ENCODE data around the gene DCDC2C.

The DCDC2C gene

DNA sequence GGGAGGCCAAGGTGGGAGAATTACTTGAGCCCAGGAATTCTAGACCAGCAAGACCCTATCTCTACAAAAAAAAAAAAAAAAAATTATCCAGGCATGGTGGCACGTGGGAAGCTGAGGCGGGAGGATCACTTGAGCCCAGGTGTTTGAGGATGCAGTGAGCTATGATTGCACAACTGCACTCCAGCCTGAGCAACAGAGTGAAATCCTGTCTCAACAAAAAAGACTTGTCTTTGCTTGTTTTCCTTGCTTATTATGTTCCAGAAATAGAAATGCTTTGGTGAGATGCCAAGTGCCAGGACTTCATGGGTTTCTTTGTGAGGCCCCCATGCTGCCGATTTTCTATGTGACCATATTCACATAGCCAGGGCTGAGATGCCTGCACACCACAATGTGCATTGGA lies 9.0 kb downstream of the DCDC2C start:
- DNase-seq, result peak; percentile 7

DNA sequence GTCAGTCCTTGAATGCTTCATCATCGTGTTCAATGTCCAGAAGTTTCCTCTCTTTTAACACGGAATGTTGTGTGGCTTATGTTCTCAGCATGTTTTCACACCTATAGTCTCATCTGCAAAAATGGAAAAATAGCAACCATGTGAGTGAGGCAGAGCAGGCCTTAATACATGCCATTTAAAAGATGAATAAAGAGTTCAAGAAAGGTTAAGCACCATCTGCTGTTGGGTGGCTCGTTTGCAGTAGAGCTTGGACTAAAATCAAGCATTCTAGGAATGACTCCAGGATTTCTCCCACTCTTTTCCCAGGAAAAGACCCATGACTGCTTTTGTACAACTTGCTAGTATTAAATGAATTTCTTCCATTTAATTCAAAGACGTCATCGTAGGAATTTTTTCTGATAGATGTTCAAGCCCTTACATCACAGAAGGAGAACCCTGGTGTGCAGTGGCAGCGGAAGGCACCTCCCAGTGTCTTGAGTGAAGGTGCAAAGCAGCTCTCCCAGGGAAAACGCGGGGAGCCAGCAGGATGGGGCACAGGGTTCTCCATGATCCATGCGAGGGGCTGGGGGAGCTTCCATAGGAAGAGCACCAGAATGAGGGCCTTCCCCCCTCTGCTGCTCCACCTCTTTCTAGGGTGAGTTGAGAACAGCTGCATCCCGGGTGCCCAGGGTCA lies 9.6 kb downstream of the DCDC2C start:
- peak; percentile 49 for DNase-seq

DNA sequence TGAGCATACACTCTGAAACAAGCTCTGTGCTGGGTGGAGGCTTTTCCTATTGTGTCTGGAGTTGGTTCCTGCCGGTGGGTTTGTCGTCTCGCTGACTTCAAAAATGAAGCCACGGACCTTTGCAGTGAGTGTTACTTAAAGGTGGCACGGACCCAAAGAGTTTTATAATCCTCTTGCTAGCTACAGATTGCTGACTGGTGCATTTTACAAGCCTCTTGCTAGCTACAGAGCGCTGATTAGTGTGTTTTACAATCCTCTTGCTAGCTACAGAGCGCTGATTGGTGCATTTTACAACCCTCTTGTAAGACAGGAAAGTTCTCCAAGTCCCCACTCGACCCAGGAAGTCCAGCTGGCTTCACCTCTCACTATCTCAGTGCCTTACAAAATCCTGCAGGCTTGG lies 15.3 kb downstream of the DCDC2C start:
- DNase-seq, result no peak

DNA sequence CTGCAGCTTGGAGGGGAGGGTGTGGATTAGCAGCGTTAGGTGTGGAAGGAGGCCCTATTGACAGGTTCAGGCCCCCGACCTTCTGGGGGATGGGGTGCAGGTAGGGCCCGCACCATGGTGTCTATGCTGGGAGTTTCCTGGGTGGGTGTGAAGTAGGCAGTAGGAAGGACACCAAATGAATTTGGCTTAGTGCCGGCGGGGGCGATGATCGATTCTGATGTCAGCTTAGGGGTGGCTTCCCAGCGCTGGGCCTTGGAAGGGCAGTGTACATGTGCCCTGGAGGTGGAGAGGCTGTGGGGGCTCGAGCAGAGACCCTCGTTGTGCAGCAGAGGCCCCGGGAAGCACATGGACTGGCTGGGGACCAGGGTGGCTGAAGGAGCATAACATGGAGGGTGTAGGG lies 21.6 kb downstream of the DCDC2C start:
- no peak for DNase-seq

DNA sequence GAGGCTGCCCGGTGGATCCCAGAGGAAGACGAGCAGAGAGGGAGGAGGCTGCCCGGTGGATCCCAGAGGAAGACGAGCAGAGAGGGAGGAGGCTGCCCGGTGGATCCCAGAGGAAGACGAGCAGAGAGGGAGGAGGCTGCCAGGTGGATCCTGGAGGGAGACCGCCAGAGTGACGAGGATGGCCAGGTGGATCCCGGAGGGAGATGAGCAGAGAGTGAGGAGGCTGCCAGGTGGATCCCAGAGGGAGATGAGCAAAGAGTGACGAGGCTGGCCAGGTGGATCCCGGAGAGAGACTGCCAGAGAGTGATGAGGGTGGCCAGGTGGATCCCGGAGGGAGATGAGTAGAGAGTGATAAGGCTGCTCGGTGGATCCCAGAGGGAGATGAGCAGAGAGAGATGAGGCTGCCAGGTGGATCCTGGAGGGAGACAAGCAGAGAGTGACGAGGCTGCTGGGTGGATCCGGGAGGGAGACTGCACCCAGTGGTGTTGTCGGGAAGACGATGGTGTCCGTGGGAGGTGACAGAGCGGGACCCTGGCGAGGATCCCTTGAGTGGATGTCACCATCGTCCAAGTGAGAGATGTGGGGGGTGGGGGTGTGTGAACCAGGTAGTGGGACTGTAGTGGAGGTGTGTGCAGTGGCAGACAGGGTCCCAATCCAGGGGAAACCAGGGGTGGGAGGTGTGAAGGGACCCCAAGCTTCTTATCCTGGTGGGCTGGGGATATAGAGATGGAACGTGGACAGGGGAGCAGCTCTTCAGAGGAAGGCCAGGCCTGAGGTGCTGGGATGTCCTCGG lies 22.3 kb downstream of the DCDC2C start:
- no peak for DNase-seq

DNA sequence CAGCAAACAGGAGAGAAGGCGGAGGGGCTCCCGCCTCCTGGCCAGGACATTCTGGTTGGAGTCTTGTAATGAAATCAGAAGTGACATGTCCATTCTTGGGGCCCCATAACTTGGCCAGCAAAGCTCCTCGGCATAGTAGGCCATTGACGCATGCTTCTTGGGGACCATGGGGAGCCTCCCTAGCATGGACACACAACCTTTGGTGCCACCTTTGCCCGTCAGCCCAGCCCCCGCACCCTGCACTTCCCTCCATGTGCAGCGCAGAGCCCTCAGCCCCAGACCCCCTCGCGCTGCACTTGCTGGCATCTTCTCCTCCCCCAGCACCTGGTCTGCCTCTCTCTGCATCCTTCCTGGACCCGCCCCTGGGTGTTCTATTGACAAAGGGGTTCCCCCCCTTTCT lies 23.1 kb downstream of the DCDC2C start:
- DNase-seq, result no peak

DNA sequence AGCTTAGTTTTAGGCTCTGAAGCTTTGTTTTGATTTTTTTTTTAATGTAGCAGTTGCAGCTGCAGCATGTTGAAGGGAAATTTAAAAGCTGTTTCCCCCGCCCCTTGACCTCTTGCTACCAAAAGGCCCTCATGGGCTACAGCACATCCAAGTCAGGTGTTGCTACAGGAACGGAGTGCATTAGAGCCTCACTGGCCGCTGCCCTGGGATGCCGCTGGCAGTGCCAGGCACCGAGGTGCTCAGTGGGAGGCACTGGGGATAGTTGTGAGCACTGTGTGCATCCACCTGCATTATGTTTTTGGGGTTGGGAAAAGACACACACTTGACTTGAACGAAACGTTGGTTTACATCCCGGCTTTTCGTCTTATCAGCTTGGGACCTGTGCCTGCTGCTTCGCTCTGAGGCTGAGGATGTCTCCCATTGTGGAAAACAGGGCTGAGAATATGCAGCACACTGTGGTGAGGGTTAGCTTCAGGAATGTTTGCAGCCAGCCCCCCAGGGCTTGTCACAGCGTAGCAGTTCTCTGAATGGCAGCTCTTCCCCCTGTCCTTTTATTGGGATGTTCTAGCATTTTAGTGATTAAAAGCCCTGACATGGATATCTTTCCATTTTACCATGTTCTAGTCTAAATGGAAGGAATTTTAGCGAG lies 24.1 kb downstream of the DCDC2C start:
- DNase-seq, result peak; percentile 9

DNA sequence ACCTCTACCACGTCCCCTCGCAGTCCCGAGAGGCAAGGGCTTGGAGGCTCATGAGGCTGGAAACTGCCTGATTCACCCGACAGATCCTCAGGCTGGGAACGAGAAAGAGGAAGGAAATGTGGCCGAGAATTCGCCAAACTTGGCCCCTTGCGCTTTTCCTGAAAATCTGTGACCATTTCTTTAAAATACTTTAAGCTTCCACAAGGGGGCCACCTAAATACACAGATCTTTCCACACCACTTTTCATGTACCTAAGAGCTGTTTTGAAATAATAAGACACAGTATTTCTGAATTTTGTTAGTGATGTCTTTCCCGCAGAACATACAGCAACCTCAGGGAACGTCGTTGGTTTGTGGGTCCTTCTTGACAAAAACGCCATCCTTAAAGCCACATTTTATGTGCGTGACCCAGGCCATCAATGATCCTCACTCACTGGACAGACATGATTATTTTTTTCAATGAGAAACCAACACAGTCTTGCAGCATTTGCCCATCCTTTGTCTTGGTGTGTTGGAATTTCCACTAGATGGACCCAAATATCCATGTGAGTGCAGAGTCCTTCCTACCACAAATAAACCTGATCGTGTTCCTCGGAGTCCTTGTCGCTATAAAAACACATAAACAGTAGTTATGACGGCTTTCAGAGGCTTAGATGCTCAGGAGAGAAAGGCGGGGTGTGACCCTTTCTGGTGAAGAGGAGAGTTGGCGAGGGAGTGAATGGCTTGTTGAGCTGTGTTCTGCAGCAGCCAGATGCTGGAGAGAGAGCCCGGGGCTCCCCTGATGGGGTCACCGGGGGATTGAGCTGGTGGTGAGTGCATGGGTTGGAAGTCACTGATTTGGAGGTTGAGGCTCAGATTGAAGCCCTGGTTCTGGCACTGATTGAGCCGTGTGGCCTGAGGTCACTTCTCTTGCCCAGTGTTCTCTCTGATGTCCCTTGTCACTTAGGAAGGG lies 25.0 kb downstream of the DCDC2C start:
- peak; percentile 62 for DNase-seq

DNA sequence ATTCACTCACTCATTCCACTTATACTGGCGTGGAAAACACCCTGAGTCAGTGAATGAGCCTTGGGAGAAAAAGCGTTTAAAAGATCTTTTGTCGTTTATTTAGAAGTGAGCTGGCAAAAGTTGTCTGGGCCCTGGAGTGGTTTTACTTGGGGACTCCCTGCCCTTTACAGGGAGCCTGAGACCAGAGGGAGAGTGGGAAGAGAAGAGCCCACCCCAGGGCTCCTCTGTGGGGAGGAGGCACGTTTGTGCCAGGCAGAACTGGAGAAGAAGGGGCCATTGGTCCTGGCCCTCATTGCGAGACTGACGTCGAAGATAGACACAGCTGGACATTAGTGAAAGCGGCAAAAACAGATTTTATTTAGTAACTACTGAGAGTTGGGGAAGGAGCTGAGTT lies 25.7 kb downstream of the DCDC2C start:
- DNase-seq, result no peak

DNA sequence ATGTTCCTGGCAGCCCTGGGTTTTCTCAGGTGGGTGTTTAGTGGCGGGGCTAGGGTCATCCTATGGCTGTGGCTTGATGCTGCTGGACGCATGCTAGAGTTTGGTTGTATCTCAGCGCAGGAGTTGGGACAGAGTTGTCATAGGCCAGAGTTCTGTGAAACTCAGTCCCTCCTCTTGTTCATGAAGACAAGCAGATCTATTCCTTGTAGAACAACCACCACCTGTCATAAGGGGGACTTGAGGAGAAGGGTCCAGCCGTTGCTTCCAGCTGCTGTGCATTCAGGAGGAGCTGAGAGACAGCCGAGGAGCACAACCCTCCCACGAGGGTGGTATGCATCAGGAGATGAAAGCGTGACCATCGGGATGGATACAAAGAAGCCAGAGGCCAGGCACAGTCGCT lies 26.4 kb downstream of the DCDC2C start:
- DNase-seq, result no peak

DNA sequence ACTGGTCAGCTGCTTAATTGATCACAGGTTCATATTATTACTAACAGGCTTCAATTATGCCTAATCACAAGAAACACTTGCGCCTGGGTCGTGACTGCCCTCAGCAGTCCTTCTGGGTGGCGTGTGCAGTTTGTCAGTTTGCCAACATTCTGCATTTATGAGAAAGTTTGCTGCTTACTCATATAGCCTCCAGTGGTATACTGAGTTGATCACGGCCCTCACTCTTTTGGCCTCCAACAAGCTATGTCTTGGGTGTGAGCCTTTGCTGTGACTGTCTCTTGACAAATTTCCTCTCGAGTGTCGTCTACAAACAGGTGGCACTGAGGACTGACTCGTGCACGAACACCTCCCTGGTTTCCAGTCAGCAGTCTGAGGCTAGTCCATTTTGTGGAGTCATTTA lies 27.3 kb downstream of the DCDC2C start:
- DNase-seq, result peak; percentile 74

DNA sequence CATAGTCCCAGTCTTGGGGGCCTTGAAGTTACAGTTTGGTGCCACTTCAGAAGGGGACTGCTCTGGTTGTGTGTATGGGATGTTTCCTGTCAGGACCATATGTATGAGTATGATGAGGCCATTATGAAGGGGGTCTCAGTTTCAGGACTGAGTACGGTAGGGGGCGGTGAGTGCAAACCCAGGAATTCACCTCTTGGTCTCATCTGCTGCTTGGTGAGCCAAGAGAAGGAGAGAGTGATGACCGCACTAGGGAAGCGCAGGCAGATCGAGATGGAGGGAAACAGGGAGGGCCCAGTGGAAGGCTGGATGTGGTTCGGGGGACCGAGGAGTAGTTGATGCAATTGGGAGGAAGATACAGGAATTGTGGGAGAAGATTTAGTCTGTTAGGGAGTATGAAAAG lies 28.5 kb downstream of the DCDC2C start:
- DNase-seq, result no peak

DNA sequence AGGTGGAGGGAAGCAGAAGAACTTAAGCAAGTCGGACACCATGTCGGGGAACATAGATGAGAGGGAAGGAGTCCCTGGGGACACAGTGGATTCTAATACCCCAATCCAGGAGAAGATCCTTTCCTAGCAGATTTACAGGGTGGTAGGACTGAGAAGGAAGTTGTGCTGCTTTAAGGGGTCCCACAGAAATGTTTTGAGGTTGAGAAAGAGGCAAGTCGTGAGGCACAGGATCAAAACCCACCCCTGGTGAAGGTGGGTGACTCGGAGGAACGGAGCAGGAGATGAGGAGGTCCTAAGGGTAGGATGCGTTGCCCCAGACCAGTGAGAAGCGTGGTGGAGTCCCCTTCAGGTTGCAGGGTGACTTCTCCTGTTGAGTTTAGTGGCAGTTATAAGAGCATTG lies 32.7 kb downstream of the DCDC2C start:
- DNase-seq, result no peak

DNA sequence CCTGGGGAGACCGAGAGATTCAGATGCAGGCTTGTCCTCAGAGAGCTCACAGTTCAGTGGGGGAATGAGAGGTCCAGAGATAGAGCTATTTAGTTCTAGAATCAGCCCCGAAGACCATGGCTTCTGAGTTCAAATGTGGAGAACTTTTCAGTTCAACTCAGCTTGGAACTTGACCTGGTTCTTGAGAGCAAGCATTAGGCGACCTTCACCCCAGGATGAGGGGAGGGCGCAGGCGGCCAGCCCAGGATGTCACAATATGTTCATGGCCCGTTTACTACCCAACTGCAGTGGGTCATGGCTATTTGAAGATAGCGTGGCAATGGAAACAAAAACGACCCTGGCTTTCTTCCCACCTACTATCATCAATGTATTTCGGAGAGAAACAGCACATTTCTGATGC lies 33.8 kb downstream of the DCDC2C start:
- DNase-seq, result no peak

DNA sequence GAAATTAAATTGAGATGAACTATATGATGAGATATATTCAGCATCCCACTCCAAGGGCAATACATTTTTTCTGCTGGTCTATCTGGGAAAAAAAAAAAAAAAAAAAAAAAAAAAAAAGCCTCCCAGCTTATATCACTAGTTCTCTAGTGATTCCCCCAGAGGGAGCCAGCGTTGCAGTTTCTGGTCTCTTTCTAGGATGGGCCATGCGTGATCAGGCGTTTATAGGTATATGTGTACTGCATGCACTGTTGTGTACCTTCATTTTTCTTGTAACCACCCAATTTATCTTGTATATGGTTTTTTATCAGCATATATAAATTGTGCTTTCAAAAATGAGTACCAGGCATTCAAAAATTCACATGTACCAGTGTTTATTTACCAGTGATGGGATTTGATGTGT lies 35.1 kb downstream of the DCDC2C start:
- peak; percentile 50 for DNase-seq

DNA sequence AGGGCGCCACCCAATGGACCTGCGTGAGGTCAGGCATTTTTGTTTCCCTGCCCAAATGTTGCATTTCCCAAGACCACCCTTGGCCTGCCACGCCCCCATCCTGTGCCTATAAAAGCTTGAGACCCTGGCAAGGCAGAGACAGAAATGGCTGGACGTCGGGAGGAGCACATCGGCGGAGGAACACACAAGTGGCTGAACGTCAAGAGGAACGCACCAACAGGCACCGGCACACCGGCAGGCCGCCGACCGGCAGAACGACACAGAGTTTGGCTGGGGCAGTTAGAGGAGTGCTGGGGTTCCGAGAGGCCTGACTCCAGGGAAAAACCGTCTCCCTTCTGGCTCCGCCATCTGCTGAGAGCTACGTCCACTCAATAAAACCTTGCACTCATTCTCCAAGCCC lies 35.9 kb downstream of the DCDC2C start:
- DNase-seq, result no peak

DNA sequence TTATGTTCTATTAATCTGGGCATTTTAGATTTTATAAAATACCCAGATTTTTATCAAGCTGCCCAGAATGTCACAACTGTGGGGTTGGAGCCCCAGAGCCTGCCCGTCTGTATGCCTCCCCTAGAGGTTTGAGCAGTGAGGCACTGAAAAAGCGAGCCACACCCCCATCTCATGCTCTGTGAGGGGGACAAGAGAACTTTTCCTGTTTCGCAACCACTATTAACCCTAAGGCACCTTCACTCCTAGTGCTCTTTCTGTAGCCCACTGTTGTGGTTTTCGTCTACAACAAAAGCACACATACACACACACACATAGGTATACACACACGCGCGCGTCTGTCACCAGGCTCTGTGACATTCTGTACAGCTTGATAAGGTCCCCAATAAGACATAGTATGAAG lies 38.0 kb downstream of the DCDC2C start:
- DNase-seq, result no peak

DNA sequence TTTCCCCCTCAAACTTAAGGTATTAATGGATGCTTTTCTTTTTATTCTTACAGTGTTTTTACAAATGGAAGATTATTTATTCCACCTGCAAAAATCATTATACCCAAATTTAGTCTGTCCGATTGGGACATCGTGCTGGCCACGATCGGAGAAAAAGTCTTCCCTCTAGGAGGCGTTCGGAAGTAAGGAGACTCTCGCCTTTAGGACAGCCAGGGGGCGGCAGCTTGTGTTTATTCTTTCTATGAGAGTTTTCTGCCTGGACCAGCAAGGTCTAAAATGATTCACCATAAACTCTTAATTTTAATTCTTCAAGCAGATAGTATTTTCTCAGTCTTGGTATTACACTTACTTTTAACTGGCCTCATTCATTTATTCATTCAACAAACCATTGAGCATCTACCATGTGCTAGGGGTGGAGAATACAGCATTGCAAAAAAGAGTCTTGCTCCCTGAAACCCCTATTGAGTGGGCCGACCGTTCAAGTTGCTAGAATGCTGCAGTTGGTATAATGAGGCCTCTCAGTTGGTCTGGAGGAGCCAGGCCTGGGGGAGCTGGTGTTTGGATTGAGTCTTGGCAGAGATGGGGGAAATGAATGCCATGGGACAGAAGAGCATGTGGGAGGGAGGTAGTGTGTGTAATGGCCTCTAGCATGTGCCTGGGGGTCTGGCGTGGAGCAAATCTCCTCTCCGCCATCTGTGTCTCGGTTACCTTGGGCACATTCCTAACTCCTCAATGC lies 38.7 kb downstream of the DCDC2C start:
- DNase-seq, result no peak

DNA sequence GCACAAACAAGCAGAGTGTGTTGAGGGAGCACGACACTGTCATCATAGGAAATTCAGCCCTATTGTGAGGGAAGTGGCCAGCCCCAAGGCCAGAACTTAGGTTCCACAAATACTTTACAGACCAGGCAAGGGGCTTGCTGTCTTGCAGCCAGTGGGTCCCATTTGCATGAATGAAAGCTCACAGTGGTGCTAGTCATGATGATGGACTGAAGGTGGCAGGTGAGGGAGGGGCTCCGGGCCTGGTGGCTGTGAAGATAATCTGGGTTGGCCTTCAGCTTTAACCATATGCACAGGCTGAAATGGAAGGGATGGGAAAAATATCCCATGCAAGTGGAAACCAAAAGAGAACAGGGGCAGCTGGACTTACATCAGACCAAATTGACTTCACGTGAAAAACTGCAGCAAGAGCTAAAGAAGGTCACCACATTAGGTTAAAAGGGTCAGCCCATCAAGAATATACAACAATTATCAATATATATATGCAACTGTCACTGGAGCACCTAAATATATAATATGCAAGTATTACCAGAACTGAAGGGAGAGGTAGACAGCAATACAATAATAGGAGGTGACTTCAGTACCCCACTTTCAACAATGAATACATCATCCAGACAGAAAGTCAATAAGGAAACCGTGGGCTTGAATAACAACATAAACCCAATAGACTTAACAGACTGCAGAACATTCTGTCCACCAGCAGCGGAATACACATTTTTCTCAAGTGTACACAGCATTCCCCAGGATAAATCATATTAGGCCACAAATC lies 39.6 kb downstream of the DCDC2C start:
- no peak for DNase-seq

DNA sequence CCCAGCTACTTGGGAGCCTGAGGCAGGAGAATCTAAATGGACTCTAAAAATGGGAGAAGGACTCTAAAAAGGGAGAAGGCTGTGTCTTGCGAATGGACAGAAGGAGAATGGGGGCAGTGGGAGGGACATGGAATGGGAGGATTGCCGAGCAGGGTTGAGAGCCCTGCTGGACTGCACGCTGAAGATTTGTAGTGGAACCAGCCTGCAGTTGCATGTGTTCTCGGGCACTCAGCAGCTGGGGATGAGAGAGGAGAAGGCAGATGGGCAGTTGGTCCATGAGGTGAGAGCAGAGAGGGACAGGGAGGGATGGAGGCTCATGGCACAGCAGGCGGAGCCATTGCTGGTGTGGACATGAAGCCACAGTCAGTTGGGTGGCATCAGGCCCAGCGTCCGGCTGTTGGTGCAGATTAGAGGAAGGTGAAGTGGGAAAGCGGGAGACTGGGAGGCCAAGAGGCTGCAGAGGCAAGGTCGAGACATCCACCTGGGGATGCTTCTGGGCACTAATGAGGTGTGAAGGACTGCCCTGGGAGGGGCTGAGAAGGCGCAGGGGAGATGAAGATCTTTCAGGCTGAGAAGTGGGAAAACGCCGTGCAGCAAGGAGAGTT lies 40.7 kb downstream of the DCDC2C start:
- DNase-seq, result no peak

DNA sequence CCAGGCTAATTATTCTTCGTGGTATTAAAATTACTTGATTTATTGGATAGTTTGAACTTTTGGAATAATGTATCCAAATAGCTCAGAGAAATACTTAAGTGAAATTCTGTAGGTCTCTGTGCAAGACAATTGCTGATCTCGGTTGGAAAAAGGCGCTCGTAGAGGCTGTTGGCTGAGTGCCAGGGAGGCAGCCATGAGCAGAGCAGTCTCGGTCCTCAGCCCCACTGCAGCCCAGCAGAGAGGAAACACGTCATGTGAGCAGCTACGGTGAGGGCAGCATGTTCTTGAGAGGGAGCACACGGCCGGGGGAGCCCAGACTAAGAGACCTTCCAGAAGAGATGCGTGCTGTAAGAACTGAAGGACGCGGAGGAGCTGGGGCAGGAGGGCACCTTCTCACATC lies 42.5 kb downstream of the DCDC2C start:
- DNase-seq, result no peak
